Stimulated activated memory B cell treated with anti-CD40 and anti-IgM and Interleukin-4, amounts not matched to agents 10 μg/mL and 1 μg/mL and 100 μg/mL, for 72 hours (primary cell): ENCODE measurements around the gene FLT4.

Source experiments
- ATAC-seq: fragments of 150-1000 bp; cut with Tn5 transposase; 2 replicates; pipeline ENCODE4 v1.10.0; 2021
- H3K27ac Mint-ChIP-seq: one replicate; pipeline ENCODE4 v1.8.0; 2022; ENCODE audit warnings: mild to moderate bottlenecking, mixed read lengths
- H3K27me3 Mint-ChIP-seq: one replicate; pipeline ENCODE4 v1.8.0; 2022; ENCODE audit warnings: mixed read lengths
- H3K36me3 Mint-ChIP-seq: one replicate; pipeline ENCODE4 v1.8.0; 2022; ENCODE audit warnings: mixed read lengths
- H3K4me1 Mint-ChIP-seq: one replicate; pipeline ENCODE4 v1.8.0; 2022; ENCODE audit warnings: mixed read lengths
- H3K4me3 Mint-ChIP-seq: one replicate; pipeline ENCODE4 v1.8.0; 2022; ENCODE audit warnings: mild to moderate bottlenecking, moderate library complexity, mixed read lengths
- H3K9me3 Mint-ChIP-seq: one replicate; pipeline ENCODE4 v1.8.0; 2022; ENCODE audit warnings: mixed read lengths

The FLT4 gene

DNA sequence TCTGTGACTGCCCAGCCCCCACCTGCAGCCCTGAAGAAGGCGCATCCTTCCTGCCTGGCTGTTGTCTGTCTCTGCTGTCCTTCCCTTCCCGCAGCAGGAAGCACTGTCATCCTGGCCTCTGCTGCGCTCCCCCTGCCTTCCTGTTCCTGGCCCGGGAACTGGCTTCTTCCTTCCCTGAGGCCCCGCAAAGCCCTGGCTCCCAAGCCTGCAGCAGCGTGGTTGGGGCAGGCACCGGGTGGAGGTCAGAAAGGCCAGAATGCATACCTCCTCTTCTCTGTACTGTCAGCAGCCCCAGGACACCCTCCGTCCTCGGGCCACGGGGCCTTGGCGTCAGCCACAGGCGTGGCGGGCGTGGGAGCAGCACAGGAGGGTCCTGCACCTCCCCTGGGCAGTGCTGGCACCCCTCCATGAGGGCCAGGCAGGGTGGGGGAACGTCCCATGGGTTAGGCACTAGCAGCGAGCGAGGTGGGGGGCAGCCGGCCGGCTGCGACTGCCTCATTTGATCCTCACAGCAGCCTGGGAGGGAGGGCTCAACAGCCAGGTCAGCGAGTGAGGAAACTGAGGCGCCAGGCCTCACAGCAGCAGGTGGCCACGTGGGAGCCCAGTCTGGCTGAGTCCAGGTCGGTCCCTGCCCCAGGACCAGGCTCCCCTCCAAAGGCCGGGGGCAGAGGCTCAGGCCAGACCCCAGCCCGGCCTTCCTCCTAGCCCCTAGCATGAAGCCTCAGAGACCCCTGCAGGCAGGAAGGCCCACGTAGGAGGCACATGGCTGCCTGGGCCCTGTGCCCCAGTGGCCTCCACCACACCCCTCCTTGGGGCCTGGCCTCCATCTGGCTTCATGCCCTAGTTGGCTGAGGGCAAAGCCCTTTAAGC lies 9.4 kb downstream of the FLT4 start:
- ATAC-seq, result no peak
- Mint-ChIP-seq H3K4me3 (no peak overlapping the region), H3K27me3 (peaks cover 17% of the 10 kb centered on the region), H3K9me3 (peaks cover 4% of the 10 kb centered on the region), H3K36me3 (no peaks in the 10 kb centered on the region), H3K4me1 (no peaks in the 10 kb centered on the region), H3K27ac (no peak overlapping the region)

GRCh38 chr5:180639287-180639686 lies 10.1 kb downstream of the FLT4 start:
- no peaks in the 10 kb centered on the region for H3K4me1 Mint-ChIP-seq
- no peak overlapping the region for H3K4me3 Mint-ChIP-seq
- ATAC-seq, result no peak
- H3K27me3 Mint-ChIP-seq, result peaks cover 11% of the 10 kb centered on the region
- no peak overlapping the region for H3K27ac Mint-ChIP-seq
- no peaks in the 10 kb centered on the region for H3K36me3 Mint-ChIP-seq
- H3K9me3 Mint-ChIP-seq, result peaks cover 4% of the 10 kb centered on the region

DNA sequence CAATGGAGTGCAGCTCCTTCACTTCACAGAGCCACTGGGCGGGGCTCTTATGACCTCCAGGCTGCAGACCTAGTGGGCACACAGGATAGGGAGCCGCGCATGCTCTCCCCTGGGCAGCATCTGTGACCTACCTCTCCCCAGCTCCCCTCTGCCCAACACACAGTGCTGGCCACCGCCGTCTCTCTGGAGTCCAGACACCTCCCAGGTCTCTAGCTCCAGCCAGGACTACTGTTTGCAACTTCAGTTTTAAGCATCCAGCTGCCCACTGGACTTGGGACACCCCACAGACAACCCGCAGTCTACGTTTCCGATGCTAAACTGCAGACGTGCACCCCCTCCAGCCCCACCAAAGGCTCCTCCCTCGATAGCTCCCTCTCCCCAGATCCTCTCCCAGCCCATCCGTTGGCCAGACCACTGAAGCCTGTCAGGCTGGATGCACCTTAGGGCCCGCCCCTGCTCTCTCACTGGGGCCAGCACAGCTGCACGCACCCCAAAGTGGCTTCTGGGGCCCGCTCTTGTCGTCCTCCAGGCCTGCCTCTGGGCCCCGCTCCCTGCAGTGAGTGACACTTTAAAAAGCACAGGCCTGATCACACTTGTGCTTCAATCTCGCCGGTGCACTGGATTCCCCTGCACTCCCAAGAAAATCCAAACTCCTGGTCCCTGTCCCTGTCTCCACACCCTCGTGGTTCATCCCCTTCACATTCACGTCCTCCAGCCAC lies 11.3 kb downstream of the FLT4 start:
- Mint-ChIP-seq H3K4me3 (no peak overlapping the region), H3K36me3 (no peaks in the 10 kb centered on the region), H3K4me1 (no peaks in the 10 kb centered on the region), H3K27ac (no peak overlapping the region), H3K9me3 (peaks cover 4% of the 10 kb centered on the region), H3K27me3 (peaks cover 12% of the 10 kb centered on the region)
- no peak for ATAC-seq

GRCh38 chr5:180636403-180637075 lies 12.9 kb downstream of the FLT4 start:
- Mint-ChIP-seq H3K27ac (no peak overlapping the region), H3K4me3 (peak overlapping the region; percentile 10), H3K36me3 (no peaks in the 10 kb centered on the region), H3K9me3 (peaks cover 4% of the 10 kb centered on the region), H3K4me1 (peaks cover 8% of the 10 kb centered on the region), H3K27me3 (peaks cover 25% of the 10 kb centered on the region)
- no peak for ATAC-seq

DNA sequence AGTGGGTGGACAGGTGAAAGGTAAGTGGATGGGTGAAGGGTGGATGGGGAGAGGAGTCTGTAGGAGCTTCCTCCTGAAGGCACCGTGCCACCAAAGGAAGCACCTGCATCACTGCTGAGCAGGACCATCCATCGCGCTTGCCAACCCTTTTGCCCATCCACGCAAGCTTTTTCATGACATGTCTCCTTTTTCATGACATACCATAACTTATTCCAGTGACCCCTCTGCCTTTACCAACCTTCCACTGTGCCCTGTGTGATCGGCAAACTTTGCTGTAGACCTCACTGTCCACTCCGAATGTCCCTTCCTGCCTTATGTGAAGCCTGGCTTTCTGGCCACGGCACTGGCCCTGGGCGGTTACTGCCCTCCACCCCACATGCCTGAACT lies 13.4 kb downstream of the FLT4 start:
- Mint-ChIP-seq H3K4me3 (no peak overlapping the region), H3K36me3 (no peaks in the 10 kb centered on the region), H3K27me3 (peaks cover 25% of the 10 kb centered on the region), H3K27ac (no peak overlapping the region), H3K4me1 (peaks cover 8% of the 10 kb centered on the region), H3K9me3 (peaks cover 4% of the 10 kb centered on the region)
- ATAC-seq, result no peak

DNA sequence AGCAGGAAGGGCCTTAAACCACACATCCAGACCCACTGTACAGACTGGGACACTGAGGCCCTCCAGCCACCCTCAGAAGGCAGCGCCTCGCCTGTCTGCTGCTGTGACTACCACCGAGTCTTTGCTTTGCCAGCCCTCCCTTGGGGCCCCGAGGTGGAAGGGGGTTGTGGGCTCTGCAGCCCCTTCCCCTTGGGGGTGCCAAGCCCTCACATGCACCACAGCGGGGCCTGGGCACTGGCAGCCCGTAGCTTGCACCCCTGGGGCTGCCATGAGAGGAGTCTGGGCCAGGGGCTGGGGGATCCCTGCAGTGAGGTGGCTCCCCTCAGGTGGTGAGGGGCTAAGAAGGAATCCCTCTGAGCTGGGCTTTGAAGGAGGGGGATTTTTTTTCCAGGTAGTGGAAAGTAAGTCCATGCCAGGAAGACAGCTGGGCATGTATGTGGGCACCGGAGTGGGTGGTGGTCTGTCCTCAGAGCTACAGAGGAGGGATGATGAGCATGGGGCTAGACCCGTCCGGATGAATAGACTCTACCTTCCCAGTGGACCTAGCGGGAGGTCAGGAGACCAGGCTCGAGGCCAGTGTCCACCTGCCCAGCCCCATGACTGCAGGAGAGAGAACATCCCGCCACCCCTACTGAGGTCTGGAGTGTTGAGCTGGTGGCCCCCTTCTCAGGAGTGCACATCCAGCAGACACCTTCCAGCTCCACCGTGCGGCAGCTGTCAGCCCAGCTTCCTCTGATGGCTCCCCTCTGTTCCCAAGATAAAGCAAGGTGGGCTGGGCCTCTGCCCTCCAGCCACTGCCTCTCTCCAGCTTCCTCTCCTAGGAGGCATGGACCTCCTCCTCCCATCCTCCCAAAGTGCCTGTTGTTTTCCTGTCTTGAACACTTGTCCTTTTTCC lies 15.9 kb downstream of the FLT4 start:
- Mint-ChIP-seq H3K4me3 (no peak overlapping the region), H3K9me3 (no peaks in the 10 kb centered on the region), H3K27ac (no peak overlapping the region), H3K36me3 (no peaks in the 10 kb centered on the region), H3K27me3 (peaks cover 14% of the 10 kb centered on the region), H3K4me1 (peaks cover 8% of the 10 kb centered on the region)
- no peak for ATAC-seq

DNA sequence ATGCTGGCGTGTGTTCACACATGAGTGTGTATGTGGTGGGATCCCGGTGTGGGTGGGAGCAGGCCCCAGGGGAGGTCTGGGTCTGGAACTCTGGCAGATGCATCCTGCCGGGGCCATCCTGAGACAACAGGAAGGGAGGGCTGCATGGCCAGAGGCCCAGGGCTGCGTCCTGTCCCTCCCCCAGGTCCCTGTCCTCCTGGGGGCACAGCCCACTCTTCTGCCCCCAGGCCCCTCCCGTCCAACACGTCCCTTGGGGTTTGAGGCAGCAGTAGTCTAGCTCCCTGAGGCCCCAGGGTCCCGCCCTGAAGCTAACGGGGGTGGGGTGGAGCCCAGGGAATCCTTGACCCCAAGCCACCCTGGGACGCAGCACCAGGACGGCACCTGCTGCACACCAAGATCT lies 16.6 kb downstream of the FLT4 start:
- H3K27me3 Mint-ChIP-seq, result peaks cover 14% of the 10 kb centered on the region

GRCh38 chr5:180631549-180632383 lies 17.6 kb downstream of the FLT4 start:
- Mint-ChIP-seq H3K27ac (no peak overlapping the region), H3K4me3 (no peak overlapping the region), H3K9me3 (no peaks in the 10 kb centered on the region), H3K27me3 (peaks cover 21% of the 10 kb centered on the region), H3K36me3 (no peaks in the 10 kb centered on the region), H3K4me1 (peaks cover 8% of the 10 kb centered on the region)
- ATAC-seq, result no peak

More for the DNA sequence above, 16.6 kb downstream of the FLT4 start:
- Mint-ChIP-seq H3K4me3 (no peak overlapping the region), H3K4me1 (peaks cover 8% of the 10 kb centered on the region), H3K9me3 (no peaks in the 10 kb centered on the region), H3K36me3 (no peaks in the 10 kb centered on the region), H3K27ac (no peak overlapping the region)
- ATAC-seq, result no peak

DNA sequence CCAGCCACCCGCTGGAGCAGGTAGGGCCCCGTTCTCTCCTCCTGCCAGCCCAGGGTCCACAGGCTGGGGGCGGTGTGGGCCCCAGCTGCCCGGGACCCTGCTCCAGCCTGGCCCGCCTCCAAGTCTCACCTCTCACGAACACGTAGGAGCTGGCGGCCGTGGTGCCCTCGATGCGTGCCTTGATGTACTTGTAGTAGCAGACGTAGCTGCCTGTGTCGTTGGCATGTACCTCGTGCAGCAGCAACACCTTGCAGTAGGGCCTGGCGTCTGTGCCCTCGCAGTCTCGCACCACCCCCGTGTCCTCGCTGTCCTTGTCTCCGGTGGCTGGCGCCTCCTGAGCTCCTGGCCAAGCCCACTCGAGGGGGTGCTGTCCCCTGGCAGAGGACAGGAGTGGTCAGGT lies 19.0 kb downstream of the FLT4 start:
- H3K27ac Mint-ChIP-seq, result no peak overlapping the region
- no peaks in the 10 kb centered on the region for H3K36me3 Mint-ChIP-seq
- H3K4me3 Mint-ChIP-seq, result no peak overlapping the region
- ATAC-seq, result no peak
- no peaks in the 10 kb centered on the region for H3K9me3 Mint-ChIP-seq
- peaks cover 29% of the 10 kb centered on the region for H3K27me3 Mint-ChIP-seq
- H3K4me1 Mint-ChIP-seq, result peaks cover 8% of the 10 kb centered on the region

DNA sequence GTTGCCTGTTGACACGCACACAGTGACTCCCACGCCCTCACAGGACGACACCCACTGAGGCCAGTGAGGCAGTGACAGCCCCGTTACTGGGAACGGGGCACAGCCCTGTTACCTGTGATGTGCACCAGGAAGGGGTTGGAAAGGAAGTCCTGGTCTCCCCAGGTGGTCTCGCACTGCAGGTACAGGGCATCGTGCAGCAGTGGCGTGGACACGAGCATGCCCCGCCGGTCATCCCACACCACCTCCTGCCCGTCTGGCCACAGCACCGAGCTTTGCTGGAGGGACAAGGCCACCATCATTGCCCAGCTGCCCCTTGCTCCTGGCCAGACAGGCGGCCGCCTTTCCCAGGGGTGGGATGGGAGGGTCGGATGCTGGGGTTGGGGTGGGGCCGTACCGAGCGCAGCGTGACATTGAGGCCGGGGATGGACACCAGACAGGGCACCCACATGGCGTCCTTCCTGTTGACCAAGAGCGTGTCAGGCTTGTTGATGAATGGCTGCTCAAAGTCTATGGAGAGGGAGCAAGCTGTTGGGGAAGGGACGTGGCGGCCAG lies 19.5 kb downstream of the FLT4 start:
- Mint-ChIP-seq H3K27me3 (peaks cover 35% of the 10 kb centered on the region), H3K27ac (no peak overlapping the region), H3K36me3 (no peaks in the 10 kb centered on the region), H3K9me3 (no peaks in the 10 kb centered on the region), H3K4me1 (peaks cover 8% of the 10 kb centered on the region), H3K4me3 (no peak overlapping the region)
- no peak for ATAC-seq

DNA sequence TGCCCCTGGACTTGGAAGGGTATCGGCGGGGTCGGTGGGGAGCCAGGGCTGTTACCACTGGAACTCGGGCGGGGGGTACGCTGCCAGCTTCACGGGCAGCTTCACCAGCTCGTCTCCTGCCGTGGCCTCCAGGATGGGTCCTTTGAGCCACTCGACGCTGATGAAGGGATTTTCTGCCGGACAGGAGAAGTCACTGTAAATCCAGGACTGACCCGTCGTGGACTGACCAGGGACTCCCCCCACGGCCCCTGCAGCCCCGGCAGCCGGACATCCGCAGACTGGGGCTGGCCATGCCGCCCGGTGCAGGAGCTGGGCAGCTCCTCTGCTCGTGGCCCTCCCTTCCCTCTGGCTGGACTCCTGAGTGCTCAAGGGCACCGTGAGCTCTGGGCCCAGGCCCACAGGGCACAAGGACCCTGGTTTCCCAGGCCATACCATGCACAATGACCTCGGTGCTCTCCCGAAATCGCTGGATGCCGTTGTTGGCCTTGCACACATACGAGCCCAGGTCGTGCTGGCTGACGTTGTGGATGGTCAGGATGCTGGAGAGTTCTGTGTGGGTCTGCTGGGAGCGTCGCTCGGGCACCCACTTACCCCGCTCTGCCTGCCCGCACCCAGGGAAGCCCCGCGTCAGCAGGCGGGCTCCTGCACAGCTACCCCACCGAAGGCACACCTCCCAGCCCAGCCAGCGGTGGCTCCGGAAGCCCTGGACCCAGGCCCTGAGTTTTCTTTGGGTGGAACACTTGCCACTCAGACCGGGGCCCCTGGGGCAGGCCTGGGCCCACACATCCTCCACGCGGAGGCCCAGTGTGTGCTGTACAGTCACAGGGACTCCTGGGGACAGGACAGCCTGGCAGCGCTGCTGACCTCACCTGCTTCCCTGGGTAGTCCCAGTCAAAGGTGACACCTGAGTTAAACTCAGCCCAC lies 20.3 kb downstream of the FLT4 start:
- H3K9me3 Mint-ChIP-seq, result no peaks in the 10 kb centered on the region
- peaks cover 8% of the 10 kb centered on the region for H3K4me1 Mint-ChIP-seq
- H3K27ac Mint-ChIP-seq, result no peak overlapping the region
- no peak for ATAC-seq
- peaks cover 41% of the 10 kb centered on the region for H3K27me3 Mint-ChIP-seq
- H3K4me3 Mint-ChIP-seq, result no peak overlapping the region
- no peaks in the 10 kb centered on the region for H3K36me3 Mint-ChIP-seq

GRCh38 chr5:180628211-180628610 lies 21.2 kb downstream of the FLT4 start:
- Mint-ChIP-seq H3K4me1 (peaks cover 14% of the 10 kb centered on the region), H3K36me3 (no peaks in the 10 kb centered on the region), H3K4me3 (no peak overlapping the region), H3K27ac (no peak overlapping the region), H3K27me3 (peaks cover 41% of the 10 kb centered on the region), H3K9me3 (no peaks in the 10 kb centered on the region)
- no peak for ATAC-seq
